MCF 10A (cell line): ENCODE results near the gene OTUD5. TPM values are rescaled to one million over a fixed set of nuclear protein-coding genes. Genes with fewer than 3 reads are reported as not detected.

ENCODE experiments used
- BruUV-seq: library from RNA; stranded (reverse); fragments of 400-500 nt; replicated peaks from 2 replicates; lab custom pipeline; 2021; lab: Mats Ljungman, UMichigan
- CTCF ChIA-PET: fragments of 300-600 bp; sonication (Branson Sonifier 250); formaldehyde crosslinking; extraction: SDS; loops from one replicate; lab custom pipeline; 2021; ENCODE audit warnings: antibody characterized with exemption, inconsistent platforms; lab: Yijun Ruan, JAX
- POLR2A ChIA-PET: fragments of 300-600, 350-650 bp; sonication (Branson Sonifier 250); formaldehyde crosslinking; extraction: SDS; loops from one replicate; lab custom pipeline; 2020; ENCODE audit warnings: antibody characterized with exemption, inconsistent platforms; lab: Yijun Ruan, JAX
- DNase-seq: peaks from one replicate; pipeline ENCODE4 v3.0.0-alpha.2; 2018; ENCODE audit not compliant: unreplicated experiment
- H3K27ac Mint-ChIP-seq: one replicate; pipeline ENCODE4 v1.8.0; 2022; ENCODE audit warnings: mild to moderate bottlenecking, low read depth, mixed read lengths; ENCODE audit not compliant: unreplicated experiment
- H3K27me3 Mint-ChIP-seq: one replicate; pipeline ENCODE4 v1.8.0; 2022; ENCODE audit warnings: mixed read lengths; ENCODE audit not compliant: insufficient read depth, unreplicated experiment
- H3K36me3 Mint-ChIP-seq: one replicate; pipeline ENCODE4 v1.8.0; 2022; ENCODE audit warnings: mild to moderate bottlenecking, moderate library complexity, mixed read lengths; ENCODE audit not compliant: insufficient read depth, unreplicated experiment
- H3K4me1 Mint-ChIP-seq: one replicate; pipeline ENCODE4 v1.8.0; 2022; ENCODE audit warnings: mixed read lengths; ENCODE audit not compliant: insufficient read depth, unreplicated experiment
- H3K4me3 Mint-ChIP-seq: one replicate; pipeline ENCODE4 v1.8.0; 2022; ENCODE audit warnings: mild to moderate bottlenecking, moderate library complexity, mixed read lengths; ENCODE audit not compliant: unreplicated experiment
- H3K9me3 Mint-ChIP-seq: one replicate; pipeline ENCODE4 v1.8.0; 2022; ENCODE audit warnings: mixed read lengths; ENCODE audit not compliant: unreplicated experiment
- CTCF ChIP-seq: fragments of 200-600 bp; IDR thresholded peaks from one replicate; pipeline ENCODE4 v1.8.0; 2022; ENCODE audit warnings: antibody characterized with exemption, mild to moderate bottlenecking; ENCODE audit not compliant: unreplicated experiment
- intact Hi-C: fragments of 100-400 bp; cut with micrococcal nuclease; formaldehyde crosslinking; loops from 2 replicates; pipeline ENCODE4 v1.14.1; 2022
- total RNA-seq: library from RNA; stranded (reverse); gene quantifications from 2 replicates; pipeline ENCODE4 v1.2.3, GENCODE V29; 2022

OTUD5 gene
- total RNA-seq, 1 experiment from 2014 or later, result 38.7 TPM

GRCh38 chrX:48958635-48959094 is 1.3 kb upstream of the OTUD5 start:
- peaks cover 5% of the 10 kb centered on the region for H3K4me1 Mint-ChIP-seq
- no TSS peak for BruUV-seq
- DNase-seq, result peak; percentile 38
- intact Hi-C loops, result loop anchor here (1.0 to 2.0 kb wide), 2 partner anchors 40 to 83 kb away; partner anchors contain the start of gene PIM2
- H3K9me3 Mint-ChIP-seq, result peaks cover 2% of the 10 kb centered on the region
- ChIA-PET CTCF (interaction anchor here (0.6 to 2.1 kb wide), 6 partner anchors 10 to 84 kb away, joined by 3 to 15 read pairs (median 4); partner anchors contain the start of gene TFE3), POLR2A (interaction anchor here (0.7 to 4.3 kb wide), 21 partner anchors 10 to 327 kb away, joined by 3 to 57 read pairs (median 5); partner anchors contain the start of genes GPKOW, GRIPAP1, HDAC6 and KCND1)
- TF ChIP-seq CTCF, result no peak
- H3K36me3 Mint-ChIP-seq, result peaks cover 7% of the 10 kb centered on the region
- H3K27me3 Mint-ChIP-seq, result no peaks in the 10 kb centered on the region
- peak overlapping the region; percentile 94 for H3K4me3 Mint-ChIP-seq
- peak overlapping the region; percentile 100 for H3K27ac Mint-ChIP-seq

GRCh38 chrX:48957827-48958634 is 624 bp upstream of the OTUD5 start:
- intact Hi-C loops, result loop anchor here (1.0 to 2.0 kb wide), 2 partner anchors 39 to 83 kb away; partner anchors contain the start of gene PIM2
- DNase-seq, result peak; percentile 94
- no peak for TF ChIP-seq CTCF
- Mint-ChIP-seq H3K36me3 (peaks cover 7% of the 10 kb centered on the region), H3K4me3 (peak overlapping the region; percentile 94), H3K27ac (peak overlapping the region; percentile 100), H3K27me3 (no peaks in the 10 kb centered on the region), H3K9me3 (no peaks in the 10 kb centered on the region), H3K4me1 (peaks cover 5% of the 10 kb centered on the region)
- CTCF ChIA-PET, result interaction anchor here (0.9 to 2.1 kb wide), 4 partner anchors 11 to 85 kb away, joined by 3 to 15 read pairs (median 4); partner anchors contain the start of gene TFE3
- POLR2A ChIA-PET, result interaction anchor here (0.5 to 4.3 kb wide), 27 partner anchors 9 to 384 kb away, joined by 3 to 57 read pairs (median 4); partner anchors contain the start of genes GPKOW, GRIPAP1, HDAC6 and KCND1
- BruUV-seq, result TSS peak; percentile 57

GRCh38 chrX:48956728-48957414 is 536 bp downstream of the OTUD5 start:
- H3K27me3 Mint-ChIP-seq, result no peaks in the 10 kb centered on the region

More at GRCh38 chrX:48956728-48957414, 536 bp downstream of the OTUD5 start:
- Mint-ChIP-seq H3K4me1 (peaks cover 5% of the 10 kb centered on the region), H3K9me3 (no peaks in the 10 kb centered on the region), H3K27ac (peak overlapping the region; percentile 76), H3K4me3 (peak overlapping the region; percentile 94), H3K36me3 (peaks cover 7% of the 10 kb centered on the region)
- intact Hi-C loops, result no loop called here
- ChIA-PET CTCF (interaction anchor here (0.6 to 2.5 kb wide), 4 partner anchors 11 to 84 kb away, joined by 3 to 15 read pairs (median 3); no protein-coding TSS in a partner anchor), POLR2A (interaction anchor here (0.6 to 4.3 kb wide), 9 partner anchors 11 to 116 kb away, joined by 3 to 57 read pairs (median 4); partner anchors contain the start of genes PQBP1, SLC35A2, TFE3 and TIMM17B)
- no TSS peak for BruUV-seq
- no peak for TF ChIP-seq CTCF
- no peak for DNase-seq
